GM19238 (cell line): ENCODE results near the gene VAMP5.
"Not testable (repeated sequence)": the region's sequence is repeated elsewhere in the genome, so short reads cannot be mapped to it uniquely, and the experiment has no call there.

Experiments
- DNase-seq: peaks from one replicate; pipeline ENCODE4 v3.0.0; 2011; ENCODE audit warnings: low spot score; ENCODE audit not compliant: insufficient read length

The VAMP5 gene

GRCh38 chr2:85550486-85550885 lies 33.7 kb upstream of the VAMP5 start:
- DNase-seq: no peak

GRCh38 chr2:85551698-85552678 lies 32.2 kb upstream of the VAMP5 start:
- DNase-seq: peak; percentile 40

- no peak for DNase-seq
These were observed 31.0 kb upstream of the VAMP5 start for GRCh38 chr2:85553184-85553583.

- DNase-seq: no peak
These were observed 29.1 kb upstream of the VAMP5 start for GRCh38 chr2:85554980-85555612.

GRCh38 chr2:85557130-85557529 lies 27.1 kb upstream of the VAMP5 start:
- DNase-seq: no peak

- DNase-seq: no peak
These were observed 26.1 kb upstream of the VAMP5 start for GRCh38 chr2:85558160-85558559.

DNA sequence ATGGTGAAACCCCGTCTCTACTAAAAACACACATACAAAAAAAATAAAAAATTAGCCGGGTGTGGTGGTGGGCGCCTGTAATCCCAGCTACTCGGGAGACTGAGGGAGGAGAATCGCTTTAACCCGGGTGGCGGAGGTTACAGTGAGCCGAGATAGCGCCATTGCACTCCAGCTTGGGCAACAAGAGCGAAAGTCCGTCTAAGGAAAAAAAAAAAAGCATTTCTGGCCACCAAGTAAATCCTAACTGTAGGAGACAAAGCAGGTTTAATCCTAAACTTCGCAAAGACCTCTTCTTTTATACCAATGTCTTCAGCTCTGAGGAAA lies 23.9 kb upstream of the VAMP5 start:
- not testable (repeated sequence) for DNase-seq

- DNase-seq: no peak
These were observed 23.4 kb upstream of the VAMP5 start for GRCh38 chr2:85560812-85561279.

DNA sequence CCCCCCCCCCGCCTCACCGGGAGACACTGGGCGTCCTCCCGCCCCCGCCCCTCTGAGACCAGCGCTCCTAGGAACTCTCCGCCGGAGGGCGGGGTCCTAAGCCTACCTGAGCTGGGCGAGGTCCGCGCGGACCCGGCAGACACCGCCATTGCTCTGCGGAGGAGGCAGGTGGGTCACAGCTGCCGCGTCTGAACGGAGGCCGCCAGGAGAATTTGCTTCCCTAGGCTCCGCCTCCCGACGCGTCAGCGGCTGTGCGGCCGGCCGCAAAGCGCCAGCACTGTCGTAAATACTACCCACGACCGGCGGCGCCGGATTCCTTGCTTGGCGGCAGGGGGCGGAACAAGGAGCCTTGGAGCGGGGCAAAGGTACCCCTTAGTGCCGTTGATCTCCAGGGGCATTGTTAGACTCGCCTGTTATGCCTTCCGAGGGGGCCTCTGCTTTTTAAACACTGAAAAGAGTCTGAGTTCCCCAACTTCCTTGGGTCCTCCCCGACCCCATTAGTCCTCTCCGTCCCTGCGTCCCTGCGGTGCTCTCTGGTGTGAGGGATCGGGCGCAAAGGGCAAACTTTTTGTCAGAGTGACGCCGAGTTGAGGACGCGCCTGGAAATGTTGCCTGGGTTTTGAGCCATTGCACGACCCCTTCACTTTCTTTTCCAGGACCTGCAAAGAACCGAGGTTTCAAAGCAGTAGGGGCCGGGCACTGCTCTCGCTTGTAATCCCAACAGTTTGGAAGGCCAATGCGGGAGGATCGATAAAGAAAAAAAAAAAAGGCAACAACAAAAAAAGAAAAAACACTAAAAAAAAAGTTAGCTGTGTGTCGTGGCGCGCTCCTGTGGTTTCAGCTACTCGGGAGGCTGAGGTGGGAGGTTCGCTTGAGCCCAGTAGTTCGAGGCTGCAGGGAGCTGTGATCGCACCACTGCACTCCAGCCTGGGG lies 22.7 kb upstream of the VAMP5 start, which contains the start of gene GGCX:
Gene GGCX (minus strand): TSS at position 214 of the 933 bp plus-strand sequence. CDS start 65 bp downstream, at position 149.
- peak; percentile 89 for DNase-seq

DNA sequence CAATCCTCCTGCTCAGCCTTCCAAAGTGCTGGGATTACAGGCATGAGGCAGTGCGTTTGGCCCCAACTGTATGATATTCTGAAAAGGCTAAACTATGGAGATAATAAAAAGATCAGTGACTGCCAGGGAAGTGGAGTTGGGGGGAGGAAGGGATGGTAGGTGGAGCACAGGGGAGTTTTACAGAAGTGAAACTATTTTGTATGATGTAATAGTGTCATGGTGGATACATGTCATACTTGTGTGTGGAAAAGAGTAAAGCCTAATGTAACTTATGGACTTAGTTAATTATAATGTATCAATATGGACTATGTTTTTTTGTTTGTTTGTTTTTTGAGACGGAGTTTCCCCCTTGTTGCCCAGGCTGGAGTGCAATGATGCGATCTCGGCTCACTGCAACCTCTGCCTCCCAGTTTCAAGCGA lies 20.1 kb upstream of the VAMP5 start:
- no peak for DNase-seq

DNA sequence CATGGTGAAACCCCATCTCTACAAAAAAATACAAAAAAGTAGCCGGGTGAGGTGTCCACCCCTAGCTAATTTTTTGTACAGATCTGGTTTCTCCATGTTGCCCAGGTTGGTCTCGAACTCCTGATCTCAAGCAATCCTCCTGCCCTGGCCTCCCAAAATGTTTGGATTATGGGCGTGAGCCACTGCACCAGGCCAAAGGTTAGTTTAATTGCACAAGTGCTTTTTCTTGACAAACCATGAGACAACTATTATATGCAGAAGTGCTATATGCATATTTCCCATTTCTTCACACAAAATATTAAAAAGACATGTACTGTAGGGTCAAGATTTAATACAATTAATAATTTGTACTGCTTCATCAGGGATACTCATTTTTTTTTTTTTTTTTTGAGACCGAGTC lies 18.0 kb upstream of the VAMP5 start:
- no peak for DNase-seq

GRCh38 chr2:85575739-85576138 lies 8.5 kb upstream of the VAMP5 start:
- DNase-seq: no peak

- no peak for DNase-seq
These were observed 7.2 kb upstream of the VAMP5 start for GRCh38 chr2:85577063-85577385.

GRCh38 chr2:85577386-85578242 lies 6.6 kb upstream of the VAMP5 start, which contains the start of gene VAMP8:
Gene VAMP8, plus strand, starts transcription at chr2:85577586. Its CDS starts 61 bp downstream, at chr2:85577647.
- DNase-seq: peak; percentile 61

DNA sequence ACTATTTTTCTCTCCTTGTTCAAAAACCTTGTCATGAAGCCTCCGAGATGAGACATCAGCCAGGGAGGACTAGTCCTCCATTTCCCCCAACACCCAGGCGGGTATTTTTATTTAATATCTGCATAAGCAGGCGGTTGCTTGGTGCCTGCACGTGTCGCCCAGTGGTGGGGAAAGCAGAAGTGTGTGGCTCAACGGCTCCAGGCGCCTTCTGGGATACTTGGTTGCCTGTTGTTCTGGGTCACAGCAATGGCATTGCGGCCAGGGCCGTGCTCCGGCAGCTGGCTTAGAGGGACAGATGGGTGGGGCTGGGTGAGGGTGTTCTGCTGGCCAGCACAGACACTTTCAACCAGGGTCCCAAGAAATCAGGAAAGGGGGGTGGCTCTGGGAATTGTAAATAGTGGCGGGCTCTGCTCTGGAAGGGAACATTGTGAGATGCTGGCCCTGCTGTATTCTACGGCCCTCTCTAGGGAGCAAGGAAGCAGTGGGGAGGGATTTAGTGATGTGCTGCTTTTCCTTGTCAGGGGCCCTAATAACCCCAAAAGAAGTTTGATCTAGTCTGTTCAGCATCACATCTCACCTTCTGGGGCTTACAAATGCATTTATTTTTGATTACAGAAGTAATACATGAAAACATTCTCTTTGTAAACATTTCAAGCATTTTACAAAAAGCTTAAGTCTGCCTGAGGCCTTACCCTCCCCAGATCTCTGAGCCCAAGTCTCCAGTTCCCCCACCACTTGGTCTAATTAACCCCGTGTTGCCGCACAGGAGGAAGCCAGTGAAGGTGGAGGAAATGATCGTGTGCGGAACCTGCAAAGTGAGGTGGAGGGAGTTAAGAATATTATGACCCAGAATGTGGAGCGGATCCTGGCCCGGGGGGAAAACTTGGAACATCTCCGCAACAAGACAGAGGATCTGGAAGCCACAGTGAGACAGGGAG lies 5.7 kb upstream of the VAMP5 start:
- peak; percentile 51 for DNase-seq

- DNase-seq: no peak
These were observed 4.8 kb upstream of the VAMP5 start for GRCh38 chr2:85579266-85579935.

GRCh38 chr2:85580206-85580605 lies 4.0 kb upstream of the VAMP5 start:
- no peak for DNase-seq

GRCh38 chr2:85582492-85582891 lies 1.7 kb upstream of the VAMP5 start:
- no peak for DNase-seq
